ENCODE measurements around the gene NCOA3.
"Not testable (repeated sequence)": the region's sequence is repeated elsewhere in the genome, so short reads cannot be mapped to it uniquely, and the experiment has no call there.

Gene NCOA3

DNA sequence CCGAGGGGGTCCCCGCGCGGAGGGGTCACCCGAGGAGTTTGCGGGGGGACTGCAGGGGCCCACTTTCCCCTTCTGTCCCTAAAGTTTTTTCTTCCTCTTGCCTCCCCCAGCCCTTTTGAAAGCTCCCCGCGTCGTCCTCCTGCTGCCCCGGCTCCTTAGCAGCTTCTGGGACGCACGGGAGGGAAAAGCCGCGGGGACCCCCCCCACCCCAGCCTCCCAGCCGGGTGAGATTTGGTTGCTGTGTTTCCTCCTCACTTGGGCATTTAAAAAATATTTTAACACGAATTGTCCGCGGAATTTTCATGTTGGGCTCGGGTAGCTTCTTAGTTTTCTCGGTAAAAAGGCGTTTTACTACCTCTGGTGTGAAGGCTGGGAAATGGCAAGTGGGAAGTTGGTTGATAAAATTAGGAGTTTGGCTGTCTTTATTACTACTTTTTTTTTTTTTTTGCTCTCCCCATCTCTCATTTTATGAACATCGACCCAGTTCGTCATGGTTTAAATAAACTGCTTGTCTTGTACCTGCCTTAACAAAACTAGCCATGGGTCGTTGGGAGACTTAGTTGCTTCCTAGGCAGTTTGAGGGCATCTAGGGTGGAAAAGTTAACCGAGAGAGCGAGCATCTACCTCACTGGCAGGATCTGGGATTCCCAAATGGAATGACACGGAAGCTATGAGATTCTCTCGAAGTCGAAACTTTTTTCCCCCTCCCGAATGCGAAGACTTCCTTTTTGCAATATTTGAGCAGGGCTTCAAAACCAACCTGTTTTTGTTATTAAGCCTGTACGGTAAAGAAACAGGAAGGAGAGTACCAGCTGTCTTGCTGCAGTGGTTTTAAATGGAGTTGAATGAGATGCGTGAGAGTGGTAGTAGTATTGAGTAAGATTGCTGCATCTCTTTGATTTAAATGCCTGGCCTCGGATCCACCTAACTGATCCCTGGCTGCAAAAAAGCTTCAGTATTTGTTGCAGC lies 868 bp downstream of the NCOA3 start:
- DNase-seq = peak; percentile 41

DNA sequence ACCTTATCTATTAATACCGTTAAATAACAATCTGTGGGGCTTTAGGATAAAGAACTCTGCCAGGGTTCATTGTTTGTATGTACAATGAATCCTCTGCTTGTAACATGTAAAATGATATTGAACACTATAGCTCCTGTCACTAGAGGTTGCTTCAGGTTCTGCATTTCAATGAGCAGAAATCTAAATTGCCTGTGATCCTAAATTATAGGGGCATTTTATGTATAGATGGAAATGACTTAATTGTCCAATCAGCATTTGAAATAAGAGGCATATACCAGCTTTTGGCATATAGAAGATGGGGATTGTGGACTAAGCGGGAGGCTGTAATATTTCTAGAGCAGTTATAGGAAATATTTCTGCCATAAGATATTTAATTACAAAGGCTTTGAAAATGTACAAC lies 2.0 kb downstream of the NCOA3 start:
- no peak for DNase-seq

DNA sequence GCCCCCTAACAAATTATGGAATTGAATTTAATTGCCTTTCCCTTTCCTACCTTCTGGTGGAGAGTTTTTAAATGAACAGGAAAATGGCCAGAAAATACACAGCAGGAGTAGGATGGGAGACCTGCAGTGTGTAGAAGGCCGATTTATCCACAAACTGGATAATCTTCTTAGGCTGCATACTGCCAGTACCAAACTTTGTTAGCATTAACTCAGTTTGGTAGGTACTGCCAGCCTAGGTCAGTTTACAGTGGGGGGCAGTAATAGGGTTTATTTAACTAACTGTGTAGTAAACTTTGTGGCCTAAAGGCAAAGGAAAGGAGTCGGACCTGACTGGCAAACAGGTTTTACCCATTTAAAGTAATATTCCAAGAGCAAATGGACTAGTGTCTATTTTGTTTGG lies 4.6 kb downstream of the NCOA3 start:
- no peak for DNase-seq

DNA sequence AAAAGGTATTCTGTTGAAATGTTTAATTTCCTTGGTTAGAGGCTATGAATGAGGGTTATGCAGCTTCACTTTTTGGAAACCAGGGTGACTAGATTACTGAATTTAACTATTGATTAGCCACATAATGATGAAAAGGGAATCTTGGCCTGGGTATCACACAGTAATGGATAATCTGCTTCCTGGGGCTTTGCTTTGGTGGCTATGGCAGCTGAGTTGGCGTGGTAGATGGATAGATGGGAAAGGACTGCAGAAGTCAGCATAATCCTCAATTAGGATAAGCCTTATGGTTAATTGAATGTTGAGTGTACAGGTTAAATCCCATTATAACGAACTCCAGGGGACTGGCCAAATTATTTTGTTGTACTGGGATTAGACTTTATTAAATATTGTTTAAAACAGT lies 5.2 kb downstream of the NCOA3 start:
- DNase-seq = no peak

DNA sequence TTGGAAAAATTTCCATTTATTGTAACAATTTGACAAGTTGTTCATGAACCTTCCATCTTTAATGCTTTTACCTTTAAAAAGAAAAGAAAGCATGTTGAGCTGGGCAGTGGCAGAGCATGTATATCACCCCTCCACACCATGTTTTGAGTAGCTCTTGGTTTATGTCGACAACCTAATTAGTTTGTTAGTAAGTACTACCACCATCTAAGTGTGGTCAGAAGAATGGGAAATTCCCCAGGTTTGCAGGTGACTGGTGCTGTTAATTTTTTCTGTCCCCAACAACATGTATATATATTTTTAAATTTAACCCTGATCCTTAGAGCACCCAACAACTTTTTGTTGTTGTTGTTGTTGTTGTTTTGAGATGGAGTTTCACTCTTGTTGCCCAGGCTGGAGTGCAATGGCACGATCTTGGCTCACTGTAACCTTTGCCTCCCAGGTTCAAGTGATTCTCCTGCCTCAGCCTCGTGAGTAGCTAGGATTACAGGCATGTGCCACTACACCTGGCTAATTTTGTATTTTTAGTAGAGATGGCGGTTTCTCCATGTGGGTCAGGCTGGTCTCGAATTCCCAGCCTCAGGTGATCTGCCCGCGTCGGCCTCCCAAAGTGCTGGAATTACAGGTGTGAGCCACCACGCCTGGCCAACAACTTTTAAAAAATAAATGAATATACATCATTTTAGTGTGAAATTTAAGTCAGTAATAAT lies 5.7 kb downstream of the NCOA3 start:
- not testable (repeated sequence) for DNase-seq

DNA sequence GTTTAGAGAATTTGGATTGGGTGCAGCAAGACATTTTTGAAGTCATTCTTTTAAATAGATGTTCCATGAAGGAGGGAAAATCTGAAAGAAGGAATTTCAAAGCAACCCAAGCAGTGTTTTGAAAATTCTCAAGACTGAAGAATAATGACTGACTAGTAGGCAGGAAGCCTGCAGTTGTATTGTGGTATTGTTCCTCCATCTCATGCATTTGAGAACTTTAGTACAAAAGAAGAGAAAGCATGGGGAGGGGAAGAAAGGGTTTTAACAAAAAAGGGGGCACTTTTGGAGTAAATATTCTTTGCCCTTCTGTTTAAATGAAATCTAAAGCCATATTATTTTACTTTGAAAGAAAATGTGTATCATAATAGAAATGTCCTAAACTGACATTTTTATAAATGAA lies 6.6 kb downstream of the NCOA3 start:
- no peak for DNase-seq

DNA sequence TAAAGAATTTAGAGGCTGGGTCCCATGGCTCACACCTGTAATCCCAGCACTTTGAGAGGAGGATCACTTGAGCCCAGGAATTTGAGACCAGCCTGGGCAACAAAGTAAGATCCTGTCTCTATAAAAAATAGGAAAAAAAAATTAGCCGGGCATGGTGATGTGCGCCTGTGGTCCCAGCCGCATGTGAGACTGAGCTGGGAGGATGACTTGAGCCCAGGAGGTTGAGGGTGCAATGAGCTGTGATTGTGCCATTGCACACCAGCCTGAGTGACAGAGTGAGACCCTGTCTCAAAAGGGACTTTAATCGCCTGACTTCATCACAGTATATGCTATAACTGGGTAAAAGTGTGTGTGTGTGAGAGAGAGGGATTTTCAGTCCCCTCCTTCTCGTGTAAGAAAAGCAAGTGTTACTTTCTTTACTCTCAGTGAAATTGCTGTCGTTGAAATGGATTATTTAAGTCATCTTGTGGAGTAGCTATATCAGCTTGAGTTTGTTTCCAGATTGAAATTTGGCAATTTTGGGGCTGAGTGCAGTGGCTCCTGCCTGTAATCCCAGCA lies 7.5 kb downstream of the NCOA3 start:
- DNase-seq = no peak

DNA sequence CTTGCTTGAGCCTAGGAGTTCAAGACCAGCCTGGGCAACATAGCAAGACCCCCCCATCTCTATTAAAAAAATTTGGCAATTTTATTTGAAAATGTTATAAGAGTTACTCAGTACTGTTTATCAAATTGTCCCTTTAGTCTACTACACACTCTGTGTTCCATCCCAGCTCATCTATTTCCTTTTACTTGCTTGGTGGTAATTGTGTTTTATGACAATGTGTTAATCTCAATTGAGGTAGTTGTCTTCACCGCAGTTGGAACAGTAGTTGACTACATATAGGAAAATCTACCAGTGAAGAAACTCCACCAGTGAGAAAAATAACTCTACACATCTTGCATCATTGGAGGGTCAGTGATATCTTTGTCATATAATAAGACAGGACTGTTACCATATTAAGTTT lies 8.0 kb downstream of the NCOA3 start:
- DNase-seq = no peak

DNA sequence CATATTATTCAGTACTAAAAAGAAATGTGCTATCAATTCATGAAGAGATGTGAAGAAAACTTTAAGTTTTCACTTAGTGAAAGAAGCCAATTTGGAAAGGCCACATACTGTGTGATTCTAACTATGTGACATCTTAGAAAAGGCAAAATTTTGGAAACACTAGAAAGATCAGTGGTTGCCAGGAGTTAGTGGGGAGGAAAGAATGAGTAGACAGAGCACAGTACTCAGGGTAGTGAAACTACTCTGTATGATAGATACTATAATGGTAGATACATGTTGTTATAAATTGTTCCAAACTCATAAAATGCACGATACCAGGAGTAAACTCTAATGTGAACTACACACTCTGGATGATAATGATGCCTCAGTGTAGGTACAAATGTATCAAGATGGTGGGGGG lies 14.2 kb downstream of the NCOA3 start:
- DNase-seq = no peak

DNA sequence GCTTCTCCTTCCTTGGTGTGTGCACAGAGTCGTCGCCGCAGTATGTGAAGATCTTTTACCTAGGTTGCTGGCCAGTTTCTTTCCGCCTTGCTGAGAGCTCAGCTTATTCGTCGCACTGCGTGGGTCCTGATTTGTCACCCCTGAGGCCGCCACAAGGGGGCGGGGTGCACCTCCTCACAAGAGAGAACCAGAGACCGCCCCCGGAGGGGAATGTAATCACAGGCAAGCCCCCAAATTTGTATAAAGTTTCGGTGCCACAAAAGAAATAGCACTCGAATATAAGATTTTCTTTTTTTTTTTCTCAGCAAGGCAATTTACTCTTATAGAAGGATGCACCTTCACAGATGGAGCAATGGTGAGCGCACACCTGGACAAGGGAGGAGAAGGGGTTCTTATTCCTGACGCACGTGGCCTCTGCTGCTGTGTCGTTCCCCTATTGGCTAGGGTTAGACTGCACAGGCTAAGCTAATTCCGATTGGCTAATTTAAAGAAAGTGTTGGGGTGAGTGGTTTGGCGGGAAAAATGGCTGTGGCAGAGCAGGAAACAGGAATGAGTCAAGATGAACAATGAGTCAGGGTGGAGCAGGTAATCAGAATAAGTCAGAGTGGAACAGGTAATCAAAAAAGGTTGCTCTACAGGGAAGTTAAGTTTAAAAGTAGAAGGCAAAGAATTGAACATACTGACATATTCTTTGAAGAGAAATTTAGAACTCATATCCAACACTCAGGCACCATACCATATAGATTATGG lies 19.5 kb downstream of the NCOA3 start:
- DNase-seq = no peak

DNA sequence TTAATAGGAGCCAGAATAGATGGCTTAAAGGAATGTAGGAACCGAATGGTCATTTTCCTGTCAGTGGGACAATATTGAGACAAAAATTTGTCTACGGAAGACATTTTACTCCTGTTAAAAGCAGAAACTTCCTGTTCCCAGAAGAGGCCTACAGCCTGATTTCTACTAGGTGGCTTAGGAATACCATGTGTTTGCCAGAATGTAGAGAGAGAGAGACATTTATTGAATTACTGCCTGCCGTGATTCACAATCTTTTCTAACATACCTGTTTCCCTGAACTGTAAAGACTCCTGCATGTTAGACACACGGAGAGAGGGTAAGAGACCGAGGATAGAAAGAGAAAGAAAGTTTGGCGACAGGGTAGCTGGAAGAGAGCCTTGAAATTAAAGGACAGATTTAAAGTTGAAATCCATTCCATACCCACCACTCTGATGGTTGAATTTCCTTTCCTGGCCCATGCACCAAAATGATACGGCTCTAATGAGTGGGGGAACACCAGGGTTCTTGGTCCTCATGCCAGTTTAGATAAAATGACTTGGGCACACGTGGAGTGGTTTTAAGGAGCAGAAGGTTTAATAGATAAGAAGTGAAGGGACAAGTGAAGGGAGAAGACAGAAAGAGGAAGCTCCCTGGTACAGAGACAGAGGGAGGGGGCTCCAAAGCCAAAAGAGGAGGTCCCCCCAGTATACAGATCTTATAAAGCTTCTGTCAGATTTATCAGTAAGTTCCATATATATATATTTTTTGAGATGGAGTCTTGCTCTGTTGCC lies 22.5 kb downstream of the NCOA3 start:
- no peak for DNase-seq

DNA sequence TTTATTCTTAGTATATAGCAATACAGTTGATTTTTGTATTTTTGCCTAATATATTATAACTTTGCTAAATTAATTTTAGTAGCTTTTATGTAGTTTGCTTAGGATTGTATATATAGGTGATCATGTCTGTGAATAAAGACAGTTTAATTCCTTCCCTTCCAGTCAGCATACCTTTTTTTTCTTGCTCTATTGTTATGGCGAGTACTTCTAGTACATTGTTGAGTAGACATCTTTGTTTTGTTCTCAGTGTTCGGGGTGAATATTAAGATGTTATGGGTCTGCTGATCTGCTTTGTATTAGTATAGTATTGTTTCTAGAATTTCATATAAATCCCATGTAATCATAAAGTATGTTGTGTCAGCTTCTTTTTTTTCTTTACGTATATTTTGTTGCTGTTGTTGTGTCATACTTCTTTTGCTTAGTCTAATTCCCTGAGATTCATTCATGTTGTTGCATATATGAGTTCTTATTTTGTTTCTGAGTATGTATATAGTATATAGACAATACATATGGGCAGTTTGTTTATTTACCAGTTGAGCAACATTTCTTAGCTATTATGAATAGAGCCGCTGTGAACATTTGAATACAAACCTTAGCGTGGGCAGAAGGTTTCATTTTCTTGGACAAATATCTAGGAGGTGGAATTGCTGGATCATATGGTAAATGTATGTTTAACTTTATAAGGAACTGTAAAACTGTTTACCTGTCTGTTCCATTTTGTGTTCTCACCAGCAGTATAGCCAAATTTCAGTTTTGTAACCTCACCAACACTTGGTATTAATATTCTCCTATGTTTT lies 25.5 kb downstream of the NCOA3 start:
- no peak for DNase-seq

DNA sequence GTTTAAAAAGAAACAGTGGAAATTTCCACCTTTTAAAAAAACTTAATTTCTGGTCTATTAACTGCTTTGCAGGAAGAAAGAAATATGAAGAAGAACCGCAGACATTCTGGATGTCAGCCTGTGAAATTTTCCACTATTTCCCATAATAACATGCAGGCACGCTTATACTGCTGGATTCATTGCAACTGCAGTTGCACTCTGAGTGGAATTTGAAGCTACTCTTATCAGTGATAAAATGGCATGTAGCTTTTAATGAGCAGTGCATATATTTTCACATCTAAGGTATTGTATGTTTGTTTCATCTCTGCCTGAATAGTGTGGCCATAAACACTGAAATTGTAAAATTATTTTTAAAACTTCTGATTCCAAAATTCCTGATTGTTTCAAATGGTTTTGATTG lies 28.2 kb downstream of the NCOA3 start:
- DNase-seq = no peak

DNA sequence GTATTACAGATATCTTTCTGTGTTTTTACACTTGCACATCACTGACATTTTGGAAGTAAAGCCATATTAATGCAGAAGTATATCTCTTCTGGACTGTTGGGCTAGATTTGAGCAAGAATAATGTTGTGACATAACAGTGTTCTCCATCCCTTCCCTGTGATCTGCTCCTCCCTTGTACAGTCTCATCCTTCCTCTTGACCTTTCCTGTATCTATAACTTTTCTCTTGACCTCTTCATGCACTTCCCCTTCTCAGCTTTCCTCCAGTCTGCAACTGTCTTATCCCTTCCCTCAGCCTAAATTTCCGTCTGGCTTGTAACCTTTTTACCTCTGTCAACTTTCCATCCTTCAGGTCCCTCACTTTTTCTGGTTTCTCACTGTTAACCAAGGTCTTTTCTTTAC lies 29.8 kb downstream of the NCOA3 start:
- DNase-seq = no peak

DNA sequence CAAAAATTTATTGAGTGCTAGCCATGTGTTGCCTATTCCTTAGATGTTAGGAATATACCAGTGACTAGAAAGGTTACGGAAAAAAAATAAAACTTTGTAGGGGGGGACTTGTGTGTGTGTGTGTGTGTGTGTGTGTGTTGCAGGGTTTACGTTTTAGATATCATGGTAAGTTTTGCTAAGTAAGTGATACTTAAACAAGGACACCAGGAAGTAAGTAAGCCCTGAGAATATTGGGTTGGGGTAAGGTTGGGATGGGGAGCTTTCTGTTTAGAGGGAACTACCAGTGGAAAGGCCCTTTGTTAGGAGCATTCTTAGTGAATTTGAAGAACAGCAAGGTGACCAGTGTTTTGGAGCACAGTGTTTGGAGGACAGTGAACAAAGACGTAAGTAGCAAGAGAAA lies 30.3 kb downstream of the NCOA3 start:
- DNase-seq = no peak

DNA sequence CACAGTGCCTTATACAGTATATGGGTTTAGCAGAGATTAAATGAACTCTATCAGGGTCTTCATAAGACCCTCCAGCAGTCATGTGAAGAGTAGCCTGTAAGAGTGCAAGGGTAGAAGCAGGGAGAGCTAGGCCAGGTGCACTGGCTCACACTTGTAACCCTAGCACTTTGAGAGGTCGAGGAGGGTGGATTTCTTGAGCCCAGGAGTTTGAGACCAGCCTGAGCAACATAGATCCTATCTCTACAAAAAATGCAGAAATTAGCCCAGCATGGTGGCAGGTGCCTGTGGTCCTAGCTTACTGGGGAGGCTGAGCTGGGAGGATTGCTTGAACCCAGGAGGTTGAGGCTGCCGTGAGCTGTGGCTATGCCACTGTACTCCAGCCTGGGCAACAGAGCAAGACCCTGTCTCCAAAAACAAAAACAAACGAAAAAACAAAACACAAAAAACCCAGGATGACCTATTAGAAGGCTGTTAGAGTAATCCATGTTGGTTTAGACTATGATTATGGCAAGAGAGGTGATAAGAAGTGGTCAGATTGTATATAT lies 31.9 kb downstream of the NCOA3 start:
- no peak for DNase-seq

DNA sequence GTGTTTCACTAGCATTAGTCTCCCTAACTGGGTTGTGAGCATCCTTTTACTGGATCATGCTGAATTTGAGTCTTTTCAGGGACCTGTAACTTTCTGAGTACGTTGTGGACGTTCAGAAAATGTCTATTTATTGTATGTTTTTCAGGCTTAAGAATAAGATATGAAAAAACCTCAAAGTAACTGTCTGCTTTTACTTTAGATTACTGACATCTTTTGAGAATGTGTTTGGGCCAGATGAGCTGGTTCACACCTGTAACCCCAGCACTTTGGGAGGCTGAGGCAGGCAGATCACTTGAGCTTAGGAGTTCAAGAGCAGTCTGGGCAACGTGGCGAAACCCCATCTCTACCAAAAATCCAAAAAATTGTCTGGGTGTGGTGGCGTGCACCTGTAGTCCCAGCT lies 32.7 kb downstream of the NCOA3 start:
- DNase-seq = no peak

DNA sequence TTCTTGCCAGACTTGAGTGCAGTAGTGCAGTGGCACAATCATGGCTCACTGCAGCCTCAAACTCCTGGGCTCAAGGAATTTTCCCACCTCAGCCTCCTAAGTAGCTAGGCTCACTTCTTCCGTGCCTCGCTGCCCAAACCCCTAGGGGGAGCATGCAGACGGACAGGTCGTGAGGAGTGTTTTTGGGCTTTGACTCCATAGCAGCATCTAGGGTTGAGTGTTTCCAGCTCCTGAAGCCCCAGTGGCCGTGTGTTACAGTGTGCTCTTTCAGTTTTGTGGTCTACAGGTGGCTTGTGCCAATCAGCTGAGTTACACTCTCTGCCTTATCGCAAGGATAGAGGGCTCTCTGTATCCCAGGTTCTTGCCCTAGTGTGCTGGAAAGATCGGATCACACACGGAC lies 33.4 kb downstream of the NCOA3 start:
- DNase-seq = no peak

DNA sequence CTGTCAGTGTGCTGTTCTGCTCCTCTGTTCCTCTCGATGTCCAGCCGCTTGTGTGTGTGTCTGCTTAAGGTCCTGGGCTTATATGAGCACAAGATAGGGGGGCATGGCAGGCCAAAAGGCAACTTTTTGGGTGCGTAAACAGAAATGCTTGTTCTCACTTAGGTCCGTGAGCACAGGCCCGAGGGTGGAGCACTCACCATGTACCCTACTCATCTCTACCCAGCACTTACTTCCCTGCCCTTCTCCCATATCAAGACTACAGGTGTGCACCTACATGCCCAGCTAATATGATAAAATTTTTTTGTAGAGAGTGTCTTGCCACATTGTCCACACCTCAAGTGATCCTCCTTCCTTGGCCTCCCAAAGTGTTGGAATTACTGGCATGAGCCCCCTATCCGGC lies 34.3 kb downstream of the NCOA3 start:
- DNase-seq = no peak

DNA sequence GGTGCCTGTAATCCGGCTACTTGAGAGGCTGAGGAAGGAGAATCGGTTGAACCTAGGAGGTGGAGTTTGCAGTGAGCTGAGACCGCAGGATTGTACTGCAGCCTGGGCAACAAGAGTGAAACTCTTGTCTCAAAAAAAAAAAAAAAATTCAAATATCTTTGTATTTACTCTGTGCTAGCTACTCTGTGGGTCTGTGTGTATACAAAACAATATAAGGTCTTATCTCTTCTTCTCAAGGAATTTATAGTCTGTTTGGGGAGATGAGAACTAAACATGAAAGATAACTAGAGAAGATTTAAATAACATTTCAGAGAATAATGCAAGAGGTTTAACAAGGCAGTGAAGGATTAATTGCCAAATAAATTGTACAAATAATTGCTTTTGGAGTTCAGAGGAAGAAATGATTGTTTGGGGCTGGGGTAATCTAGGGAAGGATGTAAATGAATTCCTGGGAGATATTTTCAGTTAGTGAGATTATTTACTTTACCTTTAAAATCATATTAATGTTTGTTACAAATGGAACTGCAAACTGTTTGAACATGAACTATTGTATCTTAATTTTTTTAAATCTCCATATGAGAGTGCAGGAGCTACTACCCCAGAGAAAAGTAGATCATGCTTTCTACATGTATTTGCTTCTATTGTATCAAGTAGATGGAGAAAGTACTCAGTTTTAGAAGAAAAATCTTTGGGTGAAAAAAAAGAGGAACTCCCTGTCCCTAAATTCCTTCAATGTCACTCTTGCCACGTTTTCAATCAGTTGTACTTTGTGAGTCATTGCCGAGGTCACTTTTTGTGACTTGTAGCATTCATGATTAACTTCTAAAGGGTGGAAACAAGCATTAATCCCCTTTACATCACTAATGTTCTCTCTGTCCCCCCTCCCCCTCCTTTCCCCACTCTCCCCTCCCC lies 39.0 kb downstream of the NCOA3 start:
- no peak for DNase-seq
